Heart right ventricle (tissue), 16 donors: ENCODE data around the gene UBAP2L. TPM values are rescaled to one million over a fixed set of nuclear protein-coding genes. Genes with fewer than 3 reads are reported as not detected.
A peak's percentile ranks its signal among the peaks of the same experiment; 100 is the strongest.

Experiments used
- ATAC-seq, 8 donors: fragments of 200-7000 bp; cut with Tn5 transposase; one replicate each; pipeline ENCODE4 v1.9.1; 2020; ENCODE audit warnings: mild to moderate bottlenecking in 8 of 8, moderate library complexity in 8 of 8, moderate number of reproducible peaks in 1 of 8
- DNase-seq, 2 donors: peaks; one replicate each; pipeline ENCODE4 v3.0.0-alpha.2; 2020
- H3K27ac ChIP-seq, 10 donors: fragments of 200-600 bp; sonication (generic) in 2 of 10; one replicate each; pipeline versions ENCODE4 v1.5.0 to v1.8.0; 2020 to 2022; ENCODE audit warnings: mild to moderate bottlenecking in 3 of 10
- H3K27me3 ChIP-seq, 7 donors: fragments of 200-600 bp; one replicate each; pipeline ENCODE4 v1.8.0; 2021 to 2022; ENCODE audit warnings: mild to moderate bottlenecking in 2 of 7
- H3K36me3 ChIP-seq, 9 donors: fragments of 200-600 bp; sonication (generic) in 1 of 9; one replicate each; pipeline versions ENCODE4 v1.5.0 to v1.8.0; 2020 to 2022; ENCODE audit warnings: mild to moderate bottlenecking in 2 of 9
- H3K4me1 ChIP-seq, 9 donors: fragments of 200-600 bp; sonication (generic) in 1 of 9; one replicate each; pipeline versions ENCODE4 v1.5.0 to v1.8.0; 2020 to 2022; ENCODE audit warnings: mild to moderate bottlenecking in 4 of 9
- H3K4me3 ChIP-seq, 10 donors: fragments of 200-600 bp; sonication (generic) in 2 of 10; one replicate each; pipeline versions ENCODE4 v1.5.0 to v1.8.0; 2020 to 2022; ENCODE audit warnings: mild to moderate bottlenecking in 7 of 10, moderate library complexity in 2 of 10
- H3K9me3 ChIP-seq, 11 donors: fragments of 200-600 bp in 10 of 11; sonication (generic) in 2 of 11; one replicate each; pipeline versions ENCODE4 v1.5.0 to v1.8.0; 2013 to 2022; ENCODE audit warnings: mild to moderate bottlenecking in 2 of 11, control low read depth in 1 of 11, moderate library complexity in 1 of 11
- WGBS, 2 donors: extraction: QIAGEN DNeasy Blood & Tissue Kit; methylation state at CpG; one replicate each; pipeline ENCODE4 v1.1.7; 2013; ENCODE audit warnings: inconsistent platforms in 1 of 2; 5-methylcytosine and 5-hydroxymethylcytosine counted together
- intact Hi-C, 10 donors: fragments of 100-400 bp; cut with DNase I; formaldehyde crosslinking; loops; one replicate each; pipeline versions ENCODE4 v1.11.1 to v1.14.2; 2022
- polyA plus RNA-seq, 2 donors: library from polyadenylated mRNA; stranded (reverse); fragments of 200-250 nt; gene quantifications; one replicate each; pipeline ENCODE4 v1.2.3, GENCODE V29; 2013
- total RNA-seq, 10 donors: library from RNA; stranded (reverse); fragmentation: NEBNext Ultra II Directional in 3 of 10; extraction: Animal tissue kit (Norgen Biotek cat#: 25700) in 3 of 10; gene quantifications; one replicate each; pipeline versions ENCODE4 v1.2.1 to v1.2.4, GENCODE V29; 2021 to 2023
- TF ChIP-seq, protein P1 (sequence below), 9 donors: fragments of 200-600 bp; sonication (generic) in 2 of 9; IDR thresholded peaks; one replicate each; pipeline versions ENCODE4 v1.5.0 to v1.8.0; 2021 to 2022; ENCODE audit warnings: antibody characterized with exemption in 9 of 9, mild to moderate bottlenecking in 5 of 9, moderate library complexity in 1 of 9
- donor health status: Arrhythmogenic right ventricular cardiomyopathy.
- donor health status: ischemic (EF 13 %, LVEDD 7.1; RV severe dilation, severe dysfunction).
- donor health status: healthy with polysubstance abuse.
- donor health status: DM: no; HTN: yes; CAD: no.
- donor health status: DM: no; HTN: no; CAD: no.
- donor health status: ischemic (EF 25% LVEDD 6.9; RV normal size, moderate dysfunction).
- donor health status: ischemic (EF 25% LVEDD 5.7; RV mildly dilated, moderate dysfunction).
- donor health status: healthy.
- donor health status: DM: yes; HTN: yes; CAD: no.
- donor health status: Ischemic cardiomyopathy.
- donor health status: ischemic (EF 35%, LVEDD 5.7; RV mildly dilated, moderate dysfunction).
- donor health status: nonischemic (EF 11% LVEDD 7.7; RV severe dilation, severe dysfunction).
- donor health status: DM: yes; HTN: yes; CAD: no.
- donor health status: PGD.
- donor health status: ischemic (EF 29% LVEDD 5.4; RV normal size, mild dysfunction).
- donor health status: nonischemic (EF 23%, LVEDD 6.1; RV moderate dilation, normal function).

Gene UBAP2L
- total and polyA plus RNA-seq, 12 donors, result 55.2 to 135 (median 107) TPM

DNA sequence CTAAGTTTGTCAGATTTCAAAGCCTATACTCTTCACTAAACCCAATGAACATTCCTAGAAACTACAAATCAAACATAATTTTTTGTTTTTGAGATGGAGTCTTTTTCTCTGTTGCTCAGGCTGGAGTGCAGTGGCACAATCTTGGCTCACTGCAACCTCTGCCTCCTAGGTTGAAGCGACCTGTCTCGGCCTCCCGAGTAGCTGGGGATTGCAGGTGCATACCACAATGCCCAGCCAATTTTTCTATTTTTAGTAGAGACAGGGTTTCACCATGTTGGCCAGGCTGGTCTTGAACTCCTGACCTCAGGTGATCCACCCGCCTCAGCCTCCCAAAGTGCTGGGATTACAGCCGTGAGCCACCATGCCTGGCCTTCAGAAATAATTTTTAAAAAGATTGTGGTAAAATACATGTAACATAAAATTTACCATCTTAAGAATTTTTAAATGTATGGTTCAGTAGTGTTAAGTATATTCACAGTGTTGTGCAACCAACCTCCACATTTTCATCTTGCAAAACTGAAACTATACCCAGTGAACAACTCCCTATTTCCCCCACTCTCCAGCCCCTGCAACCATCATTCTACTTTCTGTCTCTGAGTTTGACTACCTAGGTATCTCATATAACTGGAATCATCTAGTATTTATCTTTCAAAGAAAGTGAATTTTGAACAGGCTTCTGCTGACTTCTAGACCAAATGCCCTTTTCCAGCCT lies 11.9 kb upstream of the UBAP2L start:
- no peaks in the 10 kb centered on the region for H3K27me3 ChIP-seq
- peaks cover 3 to 96% (median 81%) of the 10 kb centered on the region in 9 donors for H3K36me3 ChIP-seq
- intact Hi-C loops, result loop anchor here in 2 of 10 donors (10.0 kb wide), 1 partner anchor 56 kb away; no protein-coding TSS in a partner anchor
- no peaks in the 10 kb centered on the region for H3K9me3 ChIP-seq
- 65 to 80% methylated on average over 5 of the region's 5 CpGs for WGBS, 2 donors
- H3K4me1 ChIP-seq, result peaks cover 0 to 10% (median 4%) of the 10 kb centered on the region in 9 donors
- H3K4me3 ChIP-seq, result no peak overlapping the region
- no peak overlapping the region for H3K27ac ChIP-seq
- TF ChIP-seq, protein P1, sequence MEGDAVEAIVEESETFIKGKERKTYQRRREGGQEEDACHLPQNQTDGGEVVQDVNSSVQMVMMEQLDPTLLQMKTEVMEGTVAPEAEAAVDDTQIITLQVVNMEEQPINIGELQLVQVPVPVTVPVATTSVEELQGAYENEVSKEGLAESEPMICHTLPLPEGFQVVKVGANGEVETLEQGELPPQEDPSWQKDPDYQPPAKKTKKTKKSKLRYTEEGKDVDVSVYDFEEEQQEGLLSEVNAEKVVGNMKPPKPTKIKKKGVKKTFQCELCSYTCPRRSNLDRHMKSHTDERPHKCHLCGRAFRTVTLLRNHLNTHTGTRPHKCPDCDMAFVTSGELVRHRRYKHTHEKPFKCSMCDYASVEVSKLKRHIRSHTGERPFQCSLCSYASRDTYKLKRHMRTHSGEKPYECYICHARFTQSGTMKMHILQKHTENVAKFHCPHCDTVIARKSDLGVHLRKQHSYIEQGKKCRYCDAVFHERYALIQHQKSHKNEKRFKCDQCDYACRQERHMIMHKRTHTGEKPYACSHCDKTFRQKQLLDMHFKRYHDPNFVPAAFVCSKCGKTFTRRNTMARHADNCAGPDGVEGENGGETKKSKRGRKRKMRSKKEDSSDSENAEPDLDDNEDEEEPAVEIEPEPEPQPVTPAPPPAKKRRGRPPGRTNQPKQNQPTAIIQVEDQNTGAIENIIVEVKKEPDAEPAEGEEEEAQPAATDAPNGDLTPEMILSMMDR (IDR thresholded peaks at IDR 0.05), result no peak
- DNase-seq (no peak), ATAC-seq (no peak)

DNA sequence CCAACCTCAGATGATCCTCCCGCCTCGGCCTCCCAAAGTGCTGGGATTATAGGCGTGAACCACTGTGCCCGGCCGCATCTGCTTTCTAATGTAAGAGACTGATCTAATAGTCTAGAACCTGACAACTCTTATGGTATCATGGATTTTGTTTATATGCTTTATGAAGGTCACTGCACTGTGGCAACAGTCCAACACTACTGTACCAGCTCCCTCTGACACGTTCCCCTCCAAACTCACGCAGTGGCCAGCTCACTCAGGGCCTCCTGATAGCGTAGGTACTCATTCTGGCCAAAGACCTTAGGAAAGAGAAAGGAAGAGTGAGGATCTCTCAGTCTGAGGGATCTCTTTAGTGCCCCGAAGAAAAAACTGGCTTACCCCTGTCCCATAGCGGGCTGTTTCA lies 8.7 kb upstream of the UBAP2L start:
- whole genome bisulfite sequencing, 2 donors, result 77 to 78% methylated on average over 10 of the region's 10 CpGs
- H3K27me3 ChIP-seq, result no peaks in the 10 kb centered on the region
- TF ChIP-seq, protein P1 (IDR thresholded peaks at IDR 0.05), result no peak
- peak; percentile 71 to 94 (median 84) for ATAC-seq
- H3K27ac ChIP-seq, result peak overlapping the region in 6 of 10 donors; percentile 24 to 52 (median 48)
- no peak overlapping the region for H3K4me3 ChIP-seq
- intact Hi-C loops, result loop anchor here in 1 of 10 donors (10.0 kb wide), 1 partner anchor 123 kb away; no protein-coding TSS in a partner anchor
- H3K9me3 ChIP-seq, result no peaks in the 10 kb centered on the region
- H3K4me1 ChIP-seq, result peaks cover 0 to 10% (median 4%) of the 10 kb centered on the region in 9 donors
- peaks cover 3 to 99% (median 65%) of the 10 kb centered on the region in 9 donors for H3K36me3 ChIP-seq
- DNase-seq, result peak; percentile 33 to 51

DNA sequence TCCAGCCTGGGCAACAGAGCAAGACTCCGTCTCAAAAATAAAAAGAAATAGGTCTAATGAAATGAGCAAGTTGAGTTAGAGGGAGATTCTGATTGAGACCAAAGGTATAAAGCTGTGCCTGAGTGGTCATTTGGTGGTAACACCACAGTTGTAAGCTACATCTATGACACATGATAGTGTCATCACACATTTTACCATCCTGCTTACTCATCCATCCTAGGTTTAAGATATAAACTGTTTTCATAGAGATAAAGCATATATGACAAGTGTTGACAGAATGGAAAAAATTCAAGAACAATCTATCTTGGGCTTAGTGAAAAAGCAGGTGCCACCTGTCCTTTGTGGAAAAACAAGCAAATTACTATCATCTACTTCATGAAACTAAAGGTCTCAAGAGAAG lies 7.5 kb upstream of the UBAP2L start:
- Histone ChIP-seq H3K9me3 (no peaks in the 10 kb centered on the region), H3K27ac (peak overlapping the region in 1 of 10 donors; percentile 51), H3K4me1 (peaks cover 3 to 21% (median 15%) of the 10 kb centered on the region in 9 donors), H3K4me3 (no peak overlapping the region), H3K27me3 (no peaks in the 10 kb centered on the region), H3K36me3 (peaks cover 3 to 99% (median 57%) of the 10 kb centered on the region in 9 donors)
- DNase-seq (no peak), ATAC-seq (no peak)
- 98 to 100% methylated on average over 1 of the region's 1 CpG for WGBS, 2 donors
- intact Hi-C loops, result loop anchor here in 1 of 10 donors (10.0 kb wide), 1 partner anchor 122 kb away; no protein-coding TSS in a partner anchor
- TF ChIP-seq, protein P1 (IDR thresholded peaks at IDR 0.05), result no peak

DNA sequence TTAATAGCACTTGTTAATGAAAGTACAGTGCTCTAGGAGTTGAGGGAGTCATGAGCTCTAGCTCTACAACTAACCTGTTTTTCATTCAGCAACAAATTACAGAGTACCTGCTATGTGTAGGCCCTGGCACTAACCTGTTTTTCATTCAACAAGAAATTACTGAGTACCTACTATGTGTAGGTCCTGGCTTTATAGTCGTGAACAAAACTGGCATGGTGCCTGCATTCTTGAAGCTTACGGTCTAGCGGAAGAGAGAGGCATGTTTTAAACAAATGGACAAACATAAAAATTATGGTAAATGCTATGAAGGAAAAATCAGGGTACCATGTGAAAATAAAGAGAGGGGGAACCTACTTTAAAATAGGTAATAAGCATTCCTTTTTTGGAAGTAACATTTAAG lies 2.2 kb upstream of the UBAP2L start:
- intact Hi-C loops, result loop anchor here in 2 of 10 donors (2.0 to 10.0 kb wide), 2 partner anchors 36 to 116 kb away; no protein-coding TSS in a partner anchor
- peaks cover 0 to 57% (median 17%) of the 10 kb centered on the region in 9 donors for H3K36me3 ChIP-seq
- H3K9me3 ChIP-seq, result no peaks in the 10 kb centered on the region
- 53 to 55% methylated on average over 3 of the region's 3 CpGs for WGBS, 2 donors
- TF ChIP-seq, protein P1 (IDR thresholded peaks at IDR 0.05), result no peak
- H3K4me3 ChIP-seq, result peak overlapping the region in 7 of 10 donors; percentile 69 to 92 (median 90)
- ATAC-seq (no peak), DNase-seq (no peak)
- H3K4me1 ChIP-seq, result peaks cover 14 to 50% (median 45%) of the 10 kb centered on the region in 9 donors
- H3K27ac ChIP-seq, result peak overlapping the region in 3 of 10 donors; percentile 97 to 100 (median 99)
- no peaks in the 10 kb centered on the region for H3K27me3 ChIP-seq
